GM21717 (cell line): ENCODE measurements around the gene KRTAP17-1.

ENCODE experiments used
- ATAC-seq: cut with Tn5 transposase; IDR thresholded peaks from one replicate; pipeline ENCODE4 v1.9.1; 2021; ENCODE audit warnings: mild to moderate bottlenecking, moderate library complexity; ENCODE audit not compliant: unreplicated experiment

Gene KRTAP17-1

GRCh38 chr17:41333098-41333497, 17.6 kb upstream of the KRTAP17-1 start:
- ATAC-seq: no peak

- ATAC-seq: no peak
These were observed 16.7 kb upstream of the KRTAP17-1 start for GRCh38 chr17:41332239-41332638.

- ATAC-seq: no peak
These were observed 16.1 kb upstream of the KRTAP17-1 start for GRCh38 chr17:41331606-41332005.

GRCh38 chr17:41329279-41329948, 13.9 kb upstream of the KRTAP17-1 start:
- no peak for ATAC-seq

- no peak for ATAC-seq
These were observed 12.7 kb upstream of the KRTAP17-1 start for GRCh38 chr17:41328207-41328606.

- ATAC-seq: no peak
These were observed 12.1 kb upstream of the KRTAP17-1 start for GRCh38 chr17:41327411-41328120.

GRCh38 chr17:41326173-41327145, 10.9 kb upstream of the KRTAP17-1 start:
- ATAC-seq: no peak

GRCh38 chr17:41325611-41326010, 10.1 kb upstream of the KRTAP17-1 start:
- no peak for ATAC-seq

GRCh38 chr17:41325126-41325525, 9.6 kb upstream of the KRTAP17-1 start:
- ATAC-seq: no peak

GRCh38 chr17:41324180-41325075, 8.9 kb upstream of the KRTAP17-1 start:
- no peak for ATAC-seq

- no peak for ATAC-seq
These were observed 7.7 kb upstream of the KRTAP17-1 start for GRCh38 chr17:41322903-41323895.

GRCh38 chr17:41322094-41322902, 6.8 kb upstream of the KRTAP17-1 start:
- ATAC-seq: no peak

- no peak for ATAC-seq
These were observed 2.7 kb upstream of the KRTAP17-1 start for GRCh38 chr17:41318231-41318630.

- ATAC-seq: no peak
These were observed 420 bp upstream of the KRTAP17-1 start for GRCh38 chr17:41315814-41316445.

- ATAC-seq: no peak
These were observed 4.4 kb downstream of the KRTAP17-1 start for GRCh38 chr17:41311111-41311510.

GRCh38 chr17:41308918-41309359, 6.6 kb downstream of the KRTAP17-1 start, which contains the start of gene KRTAP16-1:
Gene KRTAP16-1 (minus strand): TSS chr17:41309309. CDS start chr17:41309253, 56 bp downstream.
- no peak for ATAC-seq

- no peak for ATAC-seq
These were observed 7.1 kb downstream of the KRTAP17-1 start for GRCh38 chr17:41308251-41308917.
